HEK293T (cell line): ENCODE data around the gene SEC14L1.
A peak's percentile ranks its signal among the peaks of the same experiment; 100 is the strongest.

Experiments used
- PKNOX1 ChIP-seq: fragments of 450-650 bp; IDR thresholded peaks from 2 replicates; pipeline ENCODE4 v1.6.1; 2016
- SUZ12 ChIP-seq: fragments of 450-650 bp; IDR thresholded peaks from 2 replicates; pipeline ENCODE4 v1.6.1; 2016; ENCODE audit warnings: mild to moderate bottlenecking
- ZNF384 ChIP-seq: fragments of 450-650 bp; IDR thresholded peaks from 2 replicates; pipeline ENCODE4 v1.6.1; 2016

GRCh38 chr17:77125432-77125901 lies 15.3 kb upstream of the SEC14L1 start:
- peak; percentile 72 for TF ChIP-seq PKNOX1
- peak; percentile 79 for TF ChIP-seq ZNF384
- TF ChIP-seq SUZ12: no peak
